ENCODE measurements around the gene PUSL1.

GRCh38 chr1:1305300-1306069 is 2.9 kb upstream of the PUSL1 start:
- TF ChIP-seq POLR2AphosphoS5 (IDR thresholded peaks at IDR 0.05; ENCODE audit: borderline replicate concordance, low read depth, low read length) (peak; percentile 38; the same call in 1 of the 2 replicates), EZH2 (IDR thresholded peaks at IDR 0.05) (no peak), FOXP2 (optimal IDR thresholded peaks at IDR 0.05; ENCODE audit: control extremely low read depth, extremely low read length, insufficient read depth) (no peak)
